Cardiac fibroblast (primary cell): ENCODE data around the gene PPP1R14C.
A peak's percentile ranks its signal among the peaks of the same experiment; 100 is the strongest.

Source experiments
- DNase-seq, 2 donors: peaks; one replicate each; pipeline versions ENCODE4 v3.0.0 to v3.0.0-alpha.2; 2010; ENCODE audit warnings: low read depth in 2 of 2
- H3K4me3 ChIP-seq, 2 donors: replicated peaks in 1 of 2; 1 replicate in 1 of 2; 2 replicates in 1 of 2; pipeline ENCODE4 v1.5.1; 2011; ENCODE audit warnings: low read depth in 2 of 2, low read length in 2 of 2, mild to moderate bottlenecking in 2 of 2, moderate library complexity in 1 of 2
- TF ChIP-seq, protein P1 (sequence below): IDR thresholded peaks from one replicate; pipeline ENCODE4 v1.5.1; 2011; ENCODE audit warnings: low read depth, mild to moderate bottlenecking, low read length, inconsistent platforms

Gene PPP1R14C

DNA sequence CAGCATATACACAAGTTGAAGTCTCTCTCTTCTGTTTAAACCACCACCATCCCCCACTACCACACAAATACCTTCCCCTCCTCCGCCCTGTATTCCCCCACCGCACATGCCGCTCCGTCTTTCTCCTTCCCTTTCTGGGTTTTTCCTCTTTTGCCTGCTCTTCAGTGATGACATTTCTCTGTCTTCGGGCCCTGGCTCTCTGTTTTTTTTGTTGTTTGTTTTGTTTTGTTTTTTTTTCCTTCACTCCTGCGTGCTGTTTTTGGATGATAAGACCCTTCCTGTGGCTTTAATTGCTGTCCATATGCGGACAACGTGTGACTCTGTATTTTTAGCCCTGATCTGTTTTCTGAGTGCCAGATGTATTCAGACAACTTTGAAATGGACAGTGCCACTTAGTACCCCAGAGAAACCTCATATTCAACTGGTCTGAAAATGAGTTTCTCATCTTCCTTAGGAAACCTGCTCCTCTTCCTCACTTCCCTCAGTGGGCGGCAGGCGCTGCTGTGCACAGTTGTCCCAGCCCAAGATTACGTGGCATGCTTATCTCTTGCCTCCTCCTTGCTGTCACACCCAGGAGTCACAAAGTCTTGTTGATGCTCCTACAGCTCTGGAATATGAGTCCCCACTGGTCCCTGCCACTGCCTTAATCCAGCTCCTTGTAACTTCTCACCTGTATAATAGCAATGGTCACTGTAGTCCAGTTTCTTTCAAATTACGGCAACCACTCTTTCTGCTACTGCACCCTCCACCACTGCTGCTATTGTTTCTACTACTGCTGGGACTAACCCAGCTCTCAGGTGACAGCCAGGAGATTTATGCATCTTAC lies 8.2 kb downstream of the PPP1R14C start:
- DNase-seq = no peak
- TF ChIP-seq, protein P1, sequence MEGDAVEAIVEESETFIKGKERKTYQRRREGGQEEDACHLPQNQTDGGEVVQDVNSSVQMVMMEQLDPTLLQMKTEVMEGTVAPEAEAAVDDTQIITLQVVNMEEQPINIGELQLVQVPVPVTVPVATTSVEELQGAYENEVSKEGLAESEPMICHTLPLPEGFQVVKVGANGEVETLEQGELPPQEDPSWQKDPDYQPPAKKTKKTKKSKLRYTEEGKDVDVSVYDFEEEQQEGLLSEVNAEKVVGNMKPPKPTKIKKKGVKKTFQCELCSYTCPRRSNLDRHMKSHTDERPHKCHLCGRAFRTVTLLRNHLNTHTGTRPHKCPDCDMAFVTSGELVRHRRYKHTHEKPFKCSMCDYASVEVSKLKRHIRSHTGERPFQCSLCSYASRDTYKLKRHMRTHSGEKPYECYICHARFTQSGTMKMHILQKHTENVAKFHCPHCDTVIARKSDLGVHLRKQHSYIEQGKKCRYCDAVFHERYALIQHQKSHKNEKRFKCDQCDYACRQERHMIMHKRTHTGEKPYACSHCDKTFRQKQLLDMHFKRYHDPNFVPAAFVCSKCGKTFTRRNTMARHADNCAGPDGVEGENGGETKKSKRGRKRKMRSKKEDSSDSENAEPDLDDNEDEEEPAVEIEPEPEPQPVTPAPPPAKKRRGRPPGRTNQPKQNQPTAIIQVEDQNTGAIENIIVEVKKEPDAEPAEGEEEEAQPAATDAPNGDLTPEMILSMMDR = no peak
- H3K4me3 ChIP-seq = no peak overlapping the region

DNA sequence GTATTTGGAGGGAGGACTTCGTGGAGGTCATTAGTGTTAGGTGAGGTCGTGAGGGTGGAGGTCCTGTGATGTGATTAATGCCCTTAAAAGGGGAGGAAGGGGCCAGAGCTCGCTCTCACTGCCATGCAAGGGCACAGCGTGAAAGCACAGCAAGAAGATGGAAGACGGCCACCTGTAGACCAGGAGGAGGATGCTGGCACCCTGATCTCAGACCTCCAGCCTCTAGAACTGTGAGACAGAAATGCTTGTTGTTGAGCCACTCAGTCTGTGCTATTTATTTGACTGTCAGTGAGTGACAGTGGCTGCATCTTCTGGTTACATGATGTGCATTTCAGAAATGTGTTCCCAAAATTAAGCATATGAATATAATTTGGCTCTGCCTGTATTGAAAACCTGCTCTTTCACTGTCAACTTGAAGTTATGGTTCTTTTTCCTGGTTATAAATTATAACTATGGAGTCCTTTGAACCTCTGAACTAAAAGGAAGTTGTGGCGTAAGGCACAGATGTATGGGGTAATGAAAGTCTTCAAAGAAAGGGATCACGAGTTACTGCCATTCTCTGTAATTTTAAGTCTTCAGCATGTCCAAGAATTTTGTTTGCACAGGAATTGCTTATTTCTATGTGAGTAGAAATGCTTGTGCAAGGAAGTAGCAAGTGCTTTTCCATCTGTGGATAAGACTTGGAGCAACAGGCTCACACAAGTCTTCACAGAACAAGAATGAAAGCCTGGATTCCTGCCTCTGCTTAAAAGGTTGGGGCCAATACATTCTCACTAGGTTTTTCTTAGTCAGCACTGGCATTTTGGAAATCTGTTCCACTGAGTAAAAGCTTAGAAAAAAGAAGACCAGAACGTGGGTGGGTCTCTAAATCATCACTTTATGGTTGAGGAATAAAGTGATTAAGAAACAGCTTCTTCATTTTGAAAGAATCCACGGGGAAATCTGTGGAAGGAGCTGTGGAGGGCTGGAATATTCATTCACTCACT lies 10.3 kb downstream of the PPP1R14C start:
- TF ChIP-seq, protein P1 = no peak
- no peak overlapping the region for H3K4me3 ChIP-seq
- DNase-seq = peak in 1 of 2 donors; percentile 26

DNA sequence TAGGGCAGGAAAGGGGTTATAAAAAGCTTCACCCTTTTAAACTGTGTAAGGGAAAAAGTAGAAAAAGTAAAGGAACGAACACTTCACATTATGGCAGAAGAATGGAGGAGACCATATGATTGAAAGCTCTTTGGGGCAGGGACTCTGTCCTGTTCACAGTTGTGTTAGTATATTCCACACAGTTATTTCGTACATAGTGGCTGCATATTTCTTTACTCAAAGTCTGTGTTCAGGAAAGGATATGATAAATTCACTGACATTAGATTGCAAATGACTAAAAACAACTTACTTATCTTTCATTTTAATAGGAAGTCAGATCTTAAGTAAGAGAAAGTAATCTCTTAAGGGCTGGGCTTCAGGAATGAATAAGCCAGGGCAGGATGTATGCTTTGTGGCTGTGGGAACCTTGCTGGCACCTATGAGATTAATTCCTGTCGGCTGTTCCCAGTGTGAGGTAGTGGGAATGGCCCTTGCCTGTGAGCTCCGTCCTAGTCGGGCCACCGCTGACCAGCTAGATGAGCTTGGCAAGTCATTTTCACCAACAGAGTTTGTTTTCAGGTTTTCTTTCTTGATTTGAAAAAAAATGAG lies 11.2 kb downstream of the PPP1R14C start:
- TF ChIP-seq, protein P1 = no peak
- peak in 1 of 2 donors; percentile 14 for DNase-seq
- H3K4me3 ChIP-seq = no peak overlapping the region

DNA sequence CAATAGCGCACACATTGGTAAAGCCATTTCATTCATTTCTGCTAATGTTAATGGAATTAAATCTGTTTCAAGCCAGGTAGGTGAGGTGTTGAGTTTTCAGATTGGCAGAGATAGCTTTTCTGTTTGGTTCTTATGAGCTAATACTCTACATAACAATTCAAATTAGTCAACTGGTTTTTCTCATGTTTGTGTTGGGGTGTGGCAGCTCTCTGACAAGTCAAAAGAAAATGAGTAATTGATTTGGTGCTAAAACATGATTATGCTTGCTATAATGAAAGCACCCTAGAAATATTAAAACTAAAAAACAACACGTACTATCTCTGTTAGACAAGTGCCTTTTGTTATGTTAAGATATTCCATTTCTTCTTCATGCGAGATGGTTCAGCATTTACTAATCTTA lies 13.6 kb downstream of the PPP1R14C start:
- DNase-seq = no peak
- H3K4me3 ChIP-seq = no peak overlapping the region
- TF ChIP-seq, protein P1 = no peak

DNA sequence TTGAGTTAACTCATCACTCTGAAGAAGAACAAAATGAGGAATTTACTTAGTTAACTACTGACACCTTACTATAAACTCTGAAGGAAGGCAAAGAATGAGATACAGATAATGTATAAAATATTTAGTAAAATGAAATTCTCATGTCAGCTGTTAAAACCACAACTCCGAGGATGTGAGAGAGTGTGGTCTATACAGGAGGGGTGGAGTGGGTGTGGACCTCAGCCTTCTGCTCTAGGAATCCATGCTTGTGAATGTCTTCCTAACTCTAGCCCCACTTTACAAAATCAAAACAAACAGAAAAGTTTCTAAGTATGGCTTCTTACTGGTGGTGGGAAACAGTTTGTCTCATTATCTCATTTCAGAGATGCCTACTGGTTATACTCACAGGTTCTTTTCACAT lies 14.2 kb downstream of the PPP1R14C start:
- TF ChIP-seq, protein P1 = no peak
- H3K4me3 ChIP-seq = no peak overlapping the region
- no peak for DNase-seq

DNA sequence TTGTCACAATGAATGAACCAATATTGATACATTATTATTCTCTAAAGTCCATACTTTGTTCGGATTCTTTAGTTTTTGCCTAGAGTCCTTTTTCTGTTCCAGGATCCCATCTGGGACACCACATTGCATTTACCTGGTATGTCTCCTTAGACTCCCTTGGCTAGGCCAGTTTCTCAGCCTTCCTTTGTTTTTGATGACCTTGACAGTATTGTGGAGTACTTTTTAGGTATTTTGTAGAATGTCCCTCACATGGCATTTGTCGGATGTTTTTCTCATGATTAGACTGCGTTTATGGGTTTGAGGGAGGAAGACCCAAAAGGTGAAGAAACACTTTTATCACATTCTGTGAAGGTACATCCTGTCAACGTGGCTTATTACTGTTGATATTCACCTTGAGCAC lies 16.9 kb downstream of the PPP1R14C start:
- TF ChIP-seq, protein P1 = no peak
- H3K4me3 ChIP-seq = no peak overlapping the region
- no peak for DNase-seq
